ENCODE data around the gene ASGR2.

GRCh38 chr17:7132511-7133094, 18.0 kb upstream of the ASGR2 start:
- TF ChIP-seq GATA3 (IDR thresholded peaks at IDR 0.05; ENCODE audit: low read depth, low read length), result no peak
- no peak for TF ChIP-seq GATA2 (IDR thresholded peaks at IDR 0.05; ENCODE audit: low read depth, low read length)

Data from SH-SY5Y (cell line).